Loucy (cell line): ENCODE data around the gene OAS1.

Source experiments
- H2AFZ ChIP-seq: fragments of 200-600 bp; sonication (generic); 2 replicates; pipeline ENCODE4 v1.6.0; 2016; ENCODE audit warnings: antibody characterized with exemption, mild to moderate bottlenecking, low read length, moderate library complexity
- H3F3A ChIP-seq: fragments of 200-600 bp; 2 replicates; pipeline ENCODE4 v1.6.0; 2016; ENCODE audit warnings: antibody characterized with exemption, low read depth, mild to moderate bottlenecking
- H3K27me3 ChIP-seq: fragments of 200-600 bp; sonication (generic); 2 replicates; pipeline ENCODE4 v1.6.1; 2014; ENCODE audit warnings: low read length, mild to moderate bottlenecking; ENCODE audit not compliant: insufficient read depth, poor library complexity, severe bottlenecking
- H3K36me3 ChIP-seq: fragments of 200-600 bp; sonication (generic); 2 replicates; pipeline ENCODE4 v1.6.1; 2016; ENCODE audit warnings: low read length; ENCODE audit not compliant: insufficient read depth
- H3K4me1 ChIP-seq: fragments of 200-600 bp; sonication (generic); 2 replicates; pipeline ENCODE4 v1.5.1; 2014; ENCODE audit warnings: low read length, mild to moderate bottlenecking; ENCODE audit not compliant: insufficient read depth, poor library complexity, severe bottlenecking
- H3K4me2 ChIP-seq: fragments of 200-600 bp; sonication (generic); 2 replicates; pipeline ENCODE4 v1.6.0; 2014; ENCODE audit warnings: antibody characterized with exemption, low read length, low read depth, mild to moderate bottlenecking; ENCODE audit not compliant: poor library complexity, severe bottlenecking
- H3K4me3 ChIP-seq: fragments of 200-600 bp; sonication (generic); 2 replicates; pipeline ENCODE4 v1.5.1; 2014; ENCODE audit warnings: low read length, mild to moderate bottlenecking, mixed read lengths; ENCODE audit not compliant: poor library complexity, severe bottlenecking
- H3K79me2 ChIP-seq: fragments of 200-600 bp; sonication (generic); 2 replicates; pipeline ENCODE4 v1.6.1; 2014; ENCODE audit warnings: low read length; ENCODE audit not compliant: insufficient read depth
- H3K9ac ChIP-seq: fragments of 200-600 bp; sonication (generic); 2 replicates; pipeline ENCODE4 v1.6.0; 2014; ENCODE audit warnings: mild to moderate bottlenecking, low read depth, low read length, moderate library complexity; ENCODE audit not compliant: poor library complexity, severe bottlenecking
- H3K9me2 ChIP-seq: fragments of 200-600 bp; sonication (generic); replicated peaks from 2 replicates; pipeline ENCODE4 v1.6.1; 2016; ENCODE audit warnings: low read depth, low read length, mixed read lengths
- H3K9me3 ChIP-seq: fragments of 200-600 bp; sonication (generic); 2 replicates; pipeline ENCODE4 v1.6.1; 2014; ENCODE audit warnings: mild to moderate bottlenecking, antibody characterized with exemption, low read length, low read depth; ENCODE audit not compliant: insufficient read depth
- H4K20me1 ChIP-seq: fragments of 200-600 bp; sonication (generic); 2 replicates; pipeline ENCODE4 v1.6.0; 2014; ENCODE audit warnings: antibody characterized with exemption, low read length, mild to moderate bottlenecking; ENCODE audit not compliant: insufficient read depth, poor library complexity, severe bottlenecking
- EZH2phosphoT487 ChIP-seq: fragments of 200-600 bp; IDR thresholded peaks from 2 replicates; pipeline ENCODE4 v1.6.1; 2018; ENCODE audit warnings: antibody characterized with exemption, mild to moderate bottlenecking, moderate library complexity, borderline replicate concordance
- TF ChIP-seq, protein P1 (sequence below): fragments of 200-600 bp; sonication (generic); conservative IDR thresholded peaks from 2 replicates; pipeline ENCODE4 v1.5.1; 2014; ENCODE audit warnings: mild to moderate bottlenecking, antibody characterized with exemption, low read length

OAS1 gene

DNA sequence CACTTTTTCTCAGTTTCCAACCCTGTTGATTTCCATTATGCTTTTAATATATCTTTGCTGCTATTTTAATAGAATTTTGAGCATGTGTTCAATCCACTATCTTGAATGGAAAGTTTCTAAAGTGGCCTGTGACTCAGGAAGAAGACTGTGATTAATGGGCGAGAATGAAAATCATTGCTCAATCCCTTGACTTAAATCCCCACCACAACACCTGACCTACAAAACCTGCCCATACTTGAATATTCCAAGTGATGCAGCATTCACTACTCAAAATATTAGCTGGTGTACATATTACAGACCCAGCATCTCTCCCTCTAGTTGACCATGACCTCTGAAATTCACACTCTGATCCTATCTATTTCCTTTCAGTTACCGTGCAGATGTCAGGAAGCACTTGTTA is 30.2 kb downstream of the OAS1 start:
- H2AFZ ChIP-seq = peak overlapping the region; percentile 35; the same call in 1 of the 2 replicates

DNA sequence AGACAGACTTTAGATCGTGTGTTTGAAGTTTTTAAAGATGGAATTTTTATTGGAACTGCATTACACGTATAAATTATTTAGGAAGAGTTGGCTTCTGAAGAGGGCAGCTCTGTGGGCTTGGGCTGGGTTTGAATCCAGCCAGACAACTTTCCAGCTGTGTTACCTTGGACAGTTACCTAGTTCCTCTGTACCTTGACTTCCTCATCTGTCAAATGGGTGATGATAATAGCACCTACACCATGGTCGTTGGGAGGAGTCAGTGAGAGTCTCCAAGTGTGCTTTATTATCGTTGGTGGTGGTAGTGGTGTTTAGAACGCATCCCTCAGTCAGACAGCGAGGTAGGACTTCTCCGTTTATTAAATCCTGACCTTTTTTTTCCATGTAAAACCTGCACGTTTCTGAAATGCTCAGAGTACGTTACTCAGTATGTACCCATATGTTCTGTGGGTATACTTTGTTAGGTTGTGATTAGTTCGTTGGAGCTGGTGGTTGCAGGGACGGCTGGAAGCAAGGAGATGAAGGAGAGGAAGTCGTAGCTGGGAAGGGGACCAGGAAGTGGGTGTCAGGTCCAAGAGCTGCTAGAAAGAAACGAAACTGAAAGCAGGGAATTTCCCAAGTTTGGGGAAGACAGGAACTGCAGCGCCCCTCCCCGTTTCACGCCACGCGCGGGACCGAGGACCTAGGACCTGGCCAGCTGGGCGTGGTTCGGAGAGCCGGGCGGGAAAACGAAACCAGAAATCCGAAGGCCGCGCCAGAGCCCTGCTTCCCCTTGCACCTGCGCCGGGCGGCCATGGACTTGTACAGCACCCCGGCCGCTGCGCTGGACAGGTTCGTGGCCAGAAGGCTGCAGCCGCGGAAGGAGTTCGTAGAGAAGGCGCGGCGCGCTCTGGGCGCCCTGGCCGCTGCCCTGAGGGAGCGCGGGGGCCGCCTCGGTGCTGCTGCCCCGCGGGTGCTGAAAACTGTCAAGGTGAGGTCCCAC is 31.3 kb downstream of the OAS1 start, which contains the start of gene OAS3:
Gene OAS3, plus strand, starts transcription at position 734 of the 979 bp plus-strand sequence. Its CDS starts 57 bp downstream, at position 791.
- Histone ChIP-seq H3K9me3 (no peaks in the 10 kb centered on the region), H3K36me3 (no peaks in the 10 kb centered on the region; the same call in 1 of the 2 replicates), H3K4me3 (peak within 1 kb of the TSS; percentile 83), H4K20me1 (no peaks in the 10 kb centered on the region), H3K79me2 (peaks cover 23% of the 10 kb centered on the region), H2AFZ (peak within 1 kb of the TSS; percentile 95), H3K27me3 (no peaks in the 10 kb centered on the region), H3K4me2 (peak within 1 kb of the TSS; percentile 94), H3K4me1 (peaks cover 38% of the 10 kb centered on the region), H3K9me2 (no peaks in the 10 kb centered on the region), H3K9ac (peak within 1 kb of the TSS; percentile 88), H3F3A (peaks cover 6% of the 10 kb centered on the region; the same call in 1 of the 2 replicates)
- TF ChIP-seq EZH2phosphoT487 = no peak
- TF ChIP-seq, protein P1, sequence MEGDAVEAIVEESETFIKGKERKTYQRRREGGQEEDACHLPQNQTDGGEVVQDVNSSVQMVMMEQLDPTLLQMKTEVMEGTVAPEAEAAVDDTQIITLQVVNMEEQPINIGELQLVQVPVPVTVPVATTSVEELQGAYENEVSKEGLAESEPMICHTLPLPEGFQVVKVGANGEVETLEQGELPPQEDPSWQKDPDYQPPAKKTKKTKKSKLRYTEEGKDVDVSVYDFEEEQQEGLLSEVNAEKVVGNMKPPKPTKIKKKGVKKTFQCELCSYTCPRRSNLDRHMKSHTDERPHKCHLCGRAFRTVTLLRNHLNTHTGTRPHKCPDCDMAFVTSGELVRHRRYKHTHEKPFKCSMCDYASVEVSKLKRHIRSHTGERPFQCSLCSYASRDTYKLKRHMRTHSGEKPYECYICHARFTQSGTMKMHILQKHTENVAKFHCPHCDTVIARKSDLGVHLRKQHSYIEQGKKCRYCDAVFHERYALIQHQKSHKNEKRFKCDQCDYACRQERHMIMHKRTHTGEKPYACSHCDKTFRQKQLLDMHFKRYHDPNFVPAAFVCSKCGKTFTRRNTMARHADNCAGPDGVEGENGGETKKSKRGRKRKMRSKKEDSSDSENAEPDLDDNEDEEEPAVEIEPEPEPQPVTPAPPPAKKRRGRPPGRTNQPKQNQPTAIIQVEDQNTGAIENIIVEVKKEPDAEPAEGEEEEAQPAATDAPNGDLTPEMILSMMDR = no peak

More for the DNA sequence above, 30.2 kb downstream of the OAS1 start:
- Histone ChIP-seq H3K9me2 (no peaks in the 10 kb centered on the region), H4K20me1 (no peaks in the 10 kb centered on the region), H3K4me2 (peak overlapping the region; percentile 94), H3K4me3 (no peak overlapping the region), H3K27me3 (no peaks in the 10 kb centered on the region), H3K9me3 (no peaks in the 10 kb centered on the region), H3K4me1 (peaks cover 38% of the 10 kb centered on the region), H3F3A (peaks cover 6% of the 10 kb centered on the region; the same call in 1 of the 2 replicates), H3K9ac (no peak overlapping the region), H3K79me2 (peaks cover 23% of the 10 kb centered on the region), H3K36me3 (no peaks in the 10 kb centered on the region; the same call in 1 of the 2 replicates)
- TF ChIP-seq EZH2phosphoT487 = no peak
- TF ChIP-seq, protein P1 = no peak

DNA sequence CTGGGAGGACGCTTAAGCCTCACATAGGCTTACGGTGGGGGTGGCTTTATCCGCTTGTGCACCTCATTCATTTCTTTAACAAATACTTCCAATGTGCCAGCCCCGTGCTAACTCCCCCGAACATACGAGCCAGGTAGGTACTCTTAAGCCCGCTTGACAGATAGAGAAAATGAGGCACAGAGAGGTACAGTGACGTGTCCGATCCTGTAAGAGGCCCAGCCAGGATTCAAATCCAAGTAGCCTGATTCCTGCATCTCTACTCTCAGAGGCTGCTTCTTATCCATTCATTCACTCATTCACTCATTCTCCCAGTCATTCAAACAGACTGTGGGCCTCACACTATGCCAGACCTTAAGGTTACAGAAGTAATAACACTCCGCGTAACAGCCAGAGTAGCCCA is 32.0 kb downstream of the OAS1 start:
- peaks cover 6% of the 10 kb centered on the region; the same call in 1 of the 2 replicates for H3F3A ChIP-seq
- peak overlapping the region; percentile 94 for H3K4me2 ChIP-seq
- H4K20me1 ChIP-seq = no peaks in the 10 kb centered on the region
- peak overlapping the region; percentile 83 for H3K4me3 ChIP-seq
- H2AFZ ChIP-seq = peak overlapping the region; percentile 95
- H3K27me3 ChIP-seq = no peaks in the 10 kb centered on the region
- no peaks in the 10 kb centered on the region for H3K9me2 ChIP-seq
- H3K9ac ChIP-seq = peak overlapping the region; percentile 88
- no peaks in the 10 kb centered on the region for H3K9me3 ChIP-seq
- peaks cover 23% of the 10 kb centered on the region for H3K79me2 ChIP-seq
- peaks cover 38% of the 10 kb centered on the region for H3K4me1 ChIP-seq
- no peaks in the 10 kb centered on the region; the same call in 1 of the 2 replicates for H3K36me3 ChIP-seq
- no peak for TF ChIP-seq EZH2phosphoT487
- TF ChIP-seq, protein P1 = no peak
